Neural progenitor cell (in vitro differentiated cells): ENCODE results near the gene APBB2. TPM values are rescaled to one million over a fixed set of nuclear protein-coding genes. Genes with fewer than 3 reads are reported as not detected.

Experiments used
- DNase-seq: peaks from one replicate; pipeline ENCODE4 v3.0.0-alpha.2; 2016; ENCODE audit warnings: low spot score
- H2AFZ ChIP-seq: fragments of 200-600 bp; sonication (generic); replicated peaks from 2 replicates; pipeline ENCODE4 v1.6.1; 2016; ENCODE audit warnings: antibody characterized with exemption
- H3F3A ChIP-seq: fragments of 200-600 bp; sonication (generic); 2 replicates; pipeline ENCODE4 v1.6.1; 2016; ENCODE audit warnings: antibody characterized with exemption, low read depth
- H3K27ac ChIP-seq: fragments of 200-600 bp; sonication (generic); 2 replicates; pipeline ENCODE4 v1.5.1; 2016; ENCODE audit warnings: mild to moderate bottlenecking
- H3K27me3 ChIP-seq: fragments of 200-600 bp; sonication (generic); 2 replicates; pipeline ENCODE4 v1.6.1; 2016; ENCODE audit warnings: mild to moderate bottlenecking, moderate library complexity
- H3K36me3 ChIP-seq: fragments of 200-600 bp; sonication (generic); 2 replicates; pipeline ENCODE4 v1.5.1; 2016
- H3K4me1 ChIP-seq: fragments of 200-600 bp; sonication (generic); 2 replicates; pipeline ENCODE4 v1.6.1; 2016; ENCODE audit warnings: mixed run types
- H3K4me2 ChIP-seq: fragments of 200-600 bp; sonication (generic); 2 replicates; pipeline ENCODE4 v1.6.1; 2016
- H3K4me3 ChIP-seq: fragments of 200-600 bp; sonication (generic); 2 replicates; pipeline ENCODE4 v1.5.1; 2016
- H3K79me2 ChIP-seq: fragments of 200-600 bp; sonication (generic); 2 replicates; pipeline ENCODE4 v1.6.1; 2016; ENCODE audit warnings: low read depth
- H3K9ac ChIP-seq: fragments of 200-600 bp; sonication (generic); 2 replicates; pipeline ENCODE4 v1.6.1; 2016
- H3K9me3 ChIP-seq: fragments of 200-600 bp; sonication (generic); 2 replicates; pipeline ENCODE4 v1.5.1; 2016; ENCODE audit warnings: low read depth
- H4K20me1 ChIP-seq: fragments of 200-600 bp; sonication (generic); 2 replicates; pipeline ENCODE4 v1.6.1; 2016; ENCODE audit warnings: low read depth
- H3K27ac Mint-ChIP-seq: 3 replicates; pipeline ENCODE4 v1.8.0; 2021; ENCODE audit warnings: mixed read lengths
- H3K27me3 Mint-ChIP-seq: 2 replicates; pipeline ENCODE4 v1.8.0; 2022; ENCODE audit warnings: low read depth, mild to moderate bottlenecking, inconsistent platforms, moderate library complexity, mixed read lengths; ENCODE audit not compliant: insufficient read depth
- H3K36me3 Mint-ChIP-seq: 3 replicates; pipeline ENCODE4 v1.8.0; 2021; ENCODE audit warnings: mixed read lengths
- H3K4me1 Mint-ChIP-seq: 3 replicates; pipeline ENCODE4 v1.8.0; 2021; ENCODE audit warnings: mixed read lengths
- H3K4me3 Mint-ChIP-seq: 3 replicates; pipeline ENCODE4 v1.8.0; 2021; ENCODE audit warnings: mild to moderate bottlenecking, moderate library complexity, mixed read lengths
- H3K9me3 Mint-ChIP-seq: 3 replicates; pipeline ENCODE4 v1.8.0; 2020; ENCODE audit warnings: mixed read lengths
- CTCF ChIP-seq: fragments of 200-600 bp; sonication (generic); IDR thresholded peaks from 2 replicates; pipeline ENCODE4 v1.5.1; 2017; ENCODE audit warnings: antibody characterized with exemption, mild to moderate bottlenecking
- EZH2 ChIP-seq: fragments of 200-600 bp; sonication (generic); IDR thresholded peaks from 2 replicates; pipeline ENCODE4 v1.6.1; 2017; ENCODE audit warnings: antibody characterized with exemption, mild to moderate bottlenecking, moderate library complexity
- EZH2phosphoT487 ChIP-seq: fragments of 200-600 bp; sonication (generic); IDR thresholded peaks from 2 replicates; pipeline ENCODE4 v1.6.1; 2017; ENCODE audit warnings: antibody characterized with exemption
- total RNA-seq: library from RNA; depleted of rRNA; stranded (reverse); fragments of >200 nt; gene quantifications from 2 replicates; pipeline ENCODE4 v1.2.3, GENCODE V29; 2015; ENCODE audit warnings: low replicate concordance

Gene APBB2
- total RNA-seq, 1 donor from 2014 or later, result 83.2 TPM

GRCh38 chr4:41077628-41078027 lies 136.7 kb downstream of the APBB2 start:
- Histone ChIP-seq H4K20me1 (no peaks in the 10 kb centered on the region), H3K9ac (no peak overlapping the region), H3K36me3 (no peaks in the 10 kb centered on the region), H3K9me3 (no peaks in the 10 kb centered on the region), H3K27me3 (no peaks in the 10 kb centered on the region), H3K4me2 (no peak overlapping the region), H3K79me2 (no peaks in the 10 kb centered on the region), H3K4me3 (no peak overlapping the region), H3K27ac (no peak overlapping the region), H3F3A (peaks cover 4% of the 10 kb centered on the region), H3K4me1 (peaks cover 10% of the 10 kb centered on the region), H2AFZ (no peak overlapping the region)
- Mint-ChIP-seq H3K36me3 (no peaks in the 10 kb centered on the region), H3K27ac (no peak overlapping the region), H3K27me3 (peaks cover 2% of the 10 kb centered on the region), H3K9me3 (no peaks in the 10 kb centered on the region), H3K4me1 (peaks cover 2% of the 10 kb centered on the region), H3K4me3 (no peak overlapping the region)
- DNase-seq, result no peak
- no peak for TF ChIP-seq EZH2
- no peak for TF ChIP-seq EZH2phosphoT487
- TF ChIP-seq CTCF, result no peak

GRCh38 chr4:41076481-41076880 lies 137.9 kb downstream of the APBB2 start:
- no peaks in the 10 kb centered on the region for H3K36me3 Mint-ChIP-seq
- no peak overlapping the region for H3K9ac ChIP-seq
- no peaks in the 10 kb centered on the region for H3K27me3 ChIP-seq
- no peaks in the 10 kb centered on the region for H3K36me3 ChIP-seq
- H3K79me2 ChIP-seq, result no peaks in the 10 kb centered on the region
- H3K9me3 ChIP-seq, result no peaks in the 10 kb centered on the region
- peaks cover 4% of the 10 kb centered on the region for H3F3A ChIP-seq
- peaks cover 2% of the 10 kb centered on the region for H3K27me3 Mint-ChIP-seq
- peaks cover 2% of the 10 kb centered on the region for H3K4me1 Mint-ChIP-seq
- no peak overlapping the region for H2AFZ ChIP-seq
- H3K27ac Mint-ChIP-seq, result no peak overlapping the region
- H3K9me3 Mint-ChIP-seq, result no peaks in the 10 kb centered on the region
- peaks cover 10% of the 10 kb centered on the region for H3K4me1 ChIP-seq
- no peak overlapping the region for H3K4me3 ChIP-seq
- DNase-seq, result no peak
- no peak overlapping the region for H3K27ac ChIP-seq
- no peak for TF ChIP-seq EZH2phosphoT487
- TF ChIP-seq CTCF, result no peak
- no peak for TF ChIP-seq EZH2
- H3K4me3 Mint-ChIP-seq, result no peak overlapping the region
- no peaks in the 10 kb centered on the region for H4K20me1 ChIP-seq
- no peak overlapping the region for H3K4me2 ChIP-seq

DNA sequence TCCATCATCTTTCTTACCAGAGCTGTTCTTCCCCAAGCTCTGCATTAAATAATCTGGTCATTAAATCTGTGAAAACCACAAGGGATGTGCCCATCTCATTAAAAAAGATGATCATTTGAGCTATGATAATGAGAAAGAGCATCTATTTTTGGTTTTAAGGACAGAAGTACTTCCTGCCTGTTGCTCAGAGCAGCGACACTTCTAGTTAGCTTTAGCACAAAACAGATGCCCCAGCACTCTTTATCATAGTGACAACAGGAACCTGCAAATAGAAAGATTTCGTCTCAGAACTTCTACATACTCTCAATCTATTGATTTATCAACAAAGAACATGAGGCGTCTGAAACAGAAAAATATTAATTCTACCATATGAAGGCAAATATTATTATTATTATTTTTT lies 140.1 kb downstream of the APBB2 start:
- H3K4me1 ChIP-seq, result peaks cover 18% of the 10 kb centered on the region
- H3K36me3 Mint-ChIP-seq, result no peaks in the 10 kb centered on the region
- H2AFZ ChIP-seq, result no peak overlapping the region
- no peak overlapping the region for H3K27ac Mint-ChIP-seq
- H3K27me3 Mint-ChIP-seq, result no peaks in the 10 kb centered on the region
- H3K9ac ChIP-seq, result no peak overlapping the region
- no peak overlapping the region for H3K4me3 Mint-ChIP-seq
- no peak for DNase-seq
- H3K27me3 ChIP-seq, result no peaks in the 10 kb centered on the region
- H3K79me2 ChIP-seq, result no peaks in the 10 kb centered on the region
- no peak overlapping the region for H3K4me3 ChIP-seq
- no peak for TF ChIP-seq EZH2
- no peak for TF ChIP-seq CTCF
- TF ChIP-seq EZH2phosphoT487, result no peak
- peaks cover 18% of the 10 kb centered on the region for H3F3A ChIP-seq
- no peaks in the 10 kb centered on the region for H3K9me3 ChIP-seq
- H3K4me1 Mint-ChIP-seq, result peaks cover 9% of the 10 kb centered on the region
- no peaks in the 10 kb centered on the region for H4K20me1 ChIP-seq
- no peaks in the 10 kb centered on the region for H3K36me3 ChIP-seq
- no peaks in the 10 kb centered on the region for H3K9me3 Mint-ChIP-seq
- H3K27ac ChIP-seq, result no peak overlapping the region
- H3K4me2 ChIP-seq, result no peak overlapping the region
